ENCODE data around the gene CLDN8. TPM values are rescaled to one million over a fixed set of nuclear protein-coding genes. Genes with fewer than 3 reads are reported as not detected.
A peak's percentile ranks its signal among the peaks of the same experiment; 100 is the strongest.

Gene CLDN8
- polyA plus RNA-seq, 1 donor (not counting 4 experiments of a cell fraction or from before 2014, with no cell fraction given): 0.07 TPM

DNA sequence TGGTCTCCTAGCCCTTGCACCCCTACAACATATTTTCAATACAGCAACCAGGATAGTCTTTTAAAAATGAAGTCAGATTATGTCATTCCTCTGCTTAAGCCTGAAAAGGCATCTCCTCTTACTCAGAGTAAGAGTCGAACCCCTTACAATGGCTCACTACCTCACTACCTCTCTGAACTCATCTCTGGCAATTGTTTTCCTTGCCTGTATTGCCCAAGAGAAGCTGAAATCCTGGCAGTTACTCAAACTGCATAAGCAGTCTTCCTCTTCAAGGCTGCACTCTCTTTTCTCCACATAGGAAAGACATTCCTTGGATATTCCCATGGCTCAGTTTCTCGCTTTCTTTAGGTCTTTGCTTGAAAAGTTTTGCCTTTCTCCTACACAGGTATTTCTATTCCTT lies 22.7 kb downstream of the CLDN8 start:
- TF ChIP-seq, protein P1, sequence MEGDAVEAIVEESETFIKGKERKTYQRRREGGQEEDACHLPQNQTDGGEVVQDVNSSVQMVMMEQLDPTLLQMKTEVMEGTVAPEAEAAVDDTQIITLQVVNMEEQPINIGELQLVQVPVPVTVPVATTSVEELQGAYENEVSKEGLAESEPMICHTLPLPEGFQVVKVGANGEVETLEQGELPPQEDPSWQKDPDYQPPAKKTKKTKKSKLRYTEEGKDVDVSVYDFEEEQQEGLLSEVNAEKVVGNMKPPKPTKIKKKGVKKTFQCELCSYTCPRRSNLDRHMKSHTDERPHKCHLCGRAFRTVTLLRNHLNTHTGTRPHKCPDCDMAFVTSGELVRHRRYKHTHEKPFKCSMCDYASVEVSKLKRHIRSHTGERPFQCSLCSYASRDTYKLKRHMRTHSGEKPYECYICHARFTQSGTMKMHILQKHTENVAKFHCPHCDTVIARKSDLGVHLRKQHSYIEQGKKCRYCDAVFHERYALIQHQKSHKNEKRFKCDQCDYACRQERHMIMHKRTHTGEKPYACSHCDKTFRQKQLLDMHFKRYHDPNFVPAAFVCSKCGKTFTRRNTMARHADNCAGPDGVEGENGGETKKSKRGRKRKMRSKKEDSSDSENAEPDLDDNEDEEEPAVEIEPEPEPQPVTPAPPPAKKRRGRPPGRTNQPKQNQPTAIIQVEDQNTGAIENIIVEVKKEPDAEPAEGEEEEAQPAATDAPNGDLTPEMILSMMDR (optimal IDR thresholded peaks at IDR 0.05 in 1 of 3, IDR thresholded peaks at IDR 0.05 in 1 of 3, conservative IDR thresholded peaks at IDR 0.05 in 1 of 3; ENCODE audit: extremely low read depth in 1 of 3, insufficient read depth in 2 of 3, low read length in 3 of 3): no peak
- no peak for TF ChIP-seq EZH2 (IDR thresholded peaks at IDR 0.05; ENCODE audit: low read length)
- H3K9me1 ChIP-seq (ENCODE audit: control insufficient read depth, extremely low read depth, insufficient read depth, low read length): no peaks in the 10 kb centered on the region
- H2AFZ ChIP-seq (ENCODE audit: control insufficient read depth, low read length): no peak overlapping the region
- dilution Hi-C loops (cut with MboI; ENCODE audit: extremely low pct_ligation_motif_present, low sequenced_read_pairs): no loop called here
- DNase-seq (ENCODE audit: low read depth, low spot score): no peak
- no peaks in the 10 kb centered on the region for H3K36me3 ChIP-seq (ENCODE audit: control insufficient read depth in 2 of 2, extremely low read depth in 1 of 2, insufficient read depth in 2 of 2, low read length in 2 of 2)
- no peak overlapping the region for H3K27ac ChIP-seq (ENCODE audit: control insufficient read depth, insufficient read depth, low read length)
- no peak overlapping the region for H3K9ac ChIP-seq (ENCODE audit: control insufficient read depth, extremely low read depth, insufficient read depth, low read length)
- H3K4me3 ChIP-seq (ENCODE audit: control insufficient read depth in 2 of 3, extremely low read depth in 1 of 3, insufficient read depth in 2 of 3, low read depth in 1 of 3, low read length in 3 of 3): no peak overlapping the region
- no peaks in the 10 kb centered on the region for H4K20me1 ChIP-seq (ENCODE audit: control insufficient read depth, extremely low read depth, insufficient read depth, low read length)
- no peaks in the 10 kb centered on the region for H3K79me2 ChIP-seq (ENCODE audit: control insufficient read depth, insufficient read depth, low read length)
- H3K9me3 ChIP-seq (ENCODE audit: control insufficient read depth, low read depth, low read length): no peaks in the 10 kb centered on the region
- H3K27me3 ChIP-seq (ENCODE audit: control insufficient read depth, extremely low read depth, insufficient read depth, low read length): no peaks in the 10 kb centered on the region
- H3K4me1 ChIP-seq (ENCODE audit: control insufficient read depth, extremely low read depth, insufficient read depth, low read length): no peaks in the 10 kb centered on the region
- FAIRE-seq: peak; percentile 5
- no peak overlapping the region for H3K4me2 ChIP-seq (ENCODE audit: control insufficient read depth, extremely low read depth, insufficient read depth, low read depth, low read length)

DNA sequence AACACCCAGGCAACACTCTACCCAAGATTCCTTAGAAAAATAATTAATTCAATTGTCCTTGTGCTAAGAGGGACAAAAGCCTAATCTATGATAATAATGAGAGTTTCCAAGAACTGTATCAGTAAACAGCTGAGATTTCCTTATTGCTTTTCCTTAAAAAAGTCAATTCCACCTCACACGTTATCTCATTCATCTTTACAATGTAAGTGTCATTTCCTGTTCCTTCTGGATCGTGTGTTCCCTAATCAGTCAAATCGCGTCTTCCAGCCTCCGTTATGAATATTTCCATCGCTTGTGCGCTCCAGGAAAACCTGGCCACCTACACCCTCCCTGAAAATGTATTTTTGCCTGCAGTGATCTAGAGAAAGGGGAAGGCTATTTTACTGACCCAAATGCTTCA lies 25.3 kb downstream of the CLDN8 start:
- no peaks in the 10 kb centered on the region for H3K4me1 ChIP-seq (ENCODE audit: control insufficient read depth, extremely low read depth, insufficient read depth, low read length)
- no peak overlapping the region for H3K4me3 ChIP-seq (ENCODE audit: control insufficient read depth in 2 of 3, extremely low read depth in 1 of 3, insufficient read depth in 2 of 3, low read depth in 1 of 3, low read length in 3 of 3)
- no peak overlapping the region for H2AFZ ChIP-seq (ENCODE audit: control insufficient read depth, low read length)
- no peaks in the 10 kb centered on the region for H3K27me3 ChIP-seq (ENCODE audit: control insufficient read depth, extremely low read depth, insufficient read depth, low read length)
- H3K79me2 ChIP-seq (ENCODE audit: control insufficient read depth, insufficient read depth, low read length): no peaks in the 10 kb centered on the region
- dilution Hi-C loops (cut with MboI; ENCODE audit: extremely low pct_ligation_motif_present, low sequenced_read_pairs): no loop called here
- DNase-seq (ENCODE audit: low read depth, low spot score) (no peak), FAIRE-seq (no peak)
- no peak overlapping the region for H3K27ac ChIP-seq (ENCODE audit: control insufficient read depth, insufficient read depth, low read length)
- TF ChIP-seq EZH2 (IDR thresholded peaks at IDR 0.05; ENCODE audit: low read length): no peak
- TF ChIP-seq, protein P1 (optimal IDR thresholded peaks at IDR 0.05 in 1 of 3, IDR thresholded peaks at IDR 0.05 in 1 of 3, conservative IDR thresholded peaks at IDR 0.05 in 1 of 3; ENCODE audit: extremely low read depth in 1 of 3, insufficient read depth in 2 of 3, low read length in 3 of 3): no peak
- no peaks in the 10 kb centered on the region for H3K9me3 ChIP-seq (ENCODE audit: control insufficient read depth, low read depth, low read length)
- no peak overlapping the region for H3K9ac ChIP-seq (ENCODE audit: control insufficient read depth, extremely low read depth, insufficient read depth, low read length)
- no peaks in the 10 kb centered on the region for H3K9me1 ChIP-seq (ENCODE audit: control insufficient read depth, extremely low read depth, insufficient read depth, low read length)
- no peak overlapping the region for H3K4me2 ChIP-seq (ENCODE audit: control insufficient read depth, extremely low read depth, insufficient read depth, low read depth, low read length)
- H4K20me1 ChIP-seq (ENCODE audit: control insufficient read depth, extremely low read depth, insufficient read depth, low read length): no peaks in the 10 kb centered on the region
- H3K36me3 ChIP-seq (ENCODE audit: control insufficient read depth in 2 of 2, extremely low read depth in 1 of 2, insufficient read depth in 2 of 2, low read length in 2 of 2): no peaks in the 10 kb centered on the region

Data from keratinocyte (primary cell).